H54 (cell line): ENCODE data around the gene PARPBP.
A peak's percentile ranks its signal among the peaks of the same experiment; 100 is the strongest.
"Not testable (repeated sequence)": the region's sequence is repeated elsewhere in the genome, so short reads cannot be mapped to it uniquely, and the experiment has no call there.

Experiments used
- DNase-seq: peaks from one replicate; pipeline ENCODE4 v3.0.0; 2011; ENCODE audit warnings: low spot score, mixed read lengths; ENCODE audit not compliant: insufficient read length
- FAIRE-seq: peaks from 3 replicates; lab custom pipeline; 2011; peaks lifted over from hg19 to GRCh38; lab: Jason Lieb, UNC
- POLR2A ChIP-seq: IDR thresholded peaks from 2 replicates; pipeline ENCODE4 v1.6.1; 2011; ENCODE audit warnings: low read depth, mild to moderate bottlenecking, low read length

Gene PARPBP

GRCh38 chr12:102120886-102121285 lies 903 bp downstream of the PARPBP start:
- FAIRE-seq, result no peak
- no peak for TF ChIP-seq POLR2A
- DNase-seq, result peak; percentile 12

- not testable (repeated sequence) for FAIRE-seq
Observed at GRCh38 chr12:102121328-102121727, 1.3 kb downstream of the PARPBP start.

DNA sequence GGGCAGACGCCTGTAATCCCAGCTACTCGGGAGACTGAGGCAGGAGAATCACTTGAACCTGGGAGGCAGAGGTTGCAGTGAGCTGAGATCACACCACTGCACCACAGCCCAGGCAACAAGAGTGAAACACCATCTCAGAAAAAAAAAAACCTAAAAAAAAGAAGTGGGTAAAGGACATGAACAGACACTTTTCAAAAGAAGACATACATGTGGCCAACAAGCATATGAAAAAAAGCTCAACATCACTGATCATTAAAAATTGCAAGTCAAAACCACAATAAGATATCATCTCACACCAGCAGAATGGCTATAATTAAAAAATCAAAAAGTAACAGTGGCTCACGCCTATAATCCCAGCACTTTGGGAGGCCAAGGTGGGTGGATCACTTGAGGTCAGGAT lies 10.7 kb downstream of the PARPBP start:
- not testable (repeated sequence) for FAIRE-seq, DNase-seq

More at GRCh38 chr12:102121328-102121727, 1.3 kb downstream of the PARPBP start:
- not testable (repeated sequence) for DNase-seq

- not testable (repeated sequence) for FAIRE-seq, DNase-seq
Observed at GRCh38 chr12:102131442-102131841, 11.5 kb downstream of the PARPBP start.

GRCh38 chr12:102137619-102138018 lies 17.6 kb downstream of the PARPBP start:
- FAIRE-seq, DNase-seq: not testable (repeated sequence)

DNA sequence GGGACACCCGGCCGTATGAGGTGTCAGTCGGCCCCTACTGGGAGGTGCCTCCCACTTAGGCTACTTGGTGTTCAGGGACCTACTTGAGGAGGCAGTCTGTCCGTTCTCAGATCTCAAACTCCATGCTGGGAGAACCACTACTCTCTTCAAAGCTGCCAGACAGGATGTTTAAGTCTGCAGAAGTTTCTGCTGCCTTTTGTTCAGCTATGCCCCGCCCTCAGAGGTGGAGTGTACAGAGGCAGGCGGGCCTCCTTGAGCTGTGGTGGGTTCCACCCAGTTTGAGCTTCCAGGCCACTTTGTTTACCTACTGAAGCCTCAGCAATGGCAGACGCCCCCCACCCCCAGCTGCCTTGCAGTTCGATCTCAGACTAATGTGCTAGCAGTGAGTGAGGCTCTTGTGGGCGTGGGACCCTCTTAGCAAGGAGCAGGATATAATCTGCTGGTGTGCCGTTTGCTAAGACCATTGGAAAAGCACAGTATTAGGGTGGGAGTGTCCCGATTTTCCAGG lies 22.9 kb downstream of the PARPBP start:
- FAIRE-seq, DNase-seq: not testable (repeated sequence)

- FAIRE-seq (no peak), DNase-seq (no peak)
- TF ChIP-seq POLR2A, result no peak
Observed at GRCh38 chr12:102144221-102144620, 24.2 kb downstream of the PARPBP start.

GRCh38 chr12:102147062-102147587 lies 27.1 kb downstream of the PARPBP start:
- not testable (repeated sequence) for FAIRE-seq

GRCh38 chr12:102155206-102155605 lies 35.2 kb downstream of the PARPBP start:
- DNase-seq, FAIRE-seq: not testable (repeated sequence)

More at GRCh38 chr12:102147062-102147587, 27.1 kb downstream of the PARPBP start:
- not testable (repeated sequence) for DNase-seq

- DNase-seq (no peak), FAIRE-seq (no peak)
- no peak for TF ChIP-seq POLR2A
Observed at GRCh38 chr12:102163383-102163782, 43.4 kb downstream of the PARPBP start.

DNA sequence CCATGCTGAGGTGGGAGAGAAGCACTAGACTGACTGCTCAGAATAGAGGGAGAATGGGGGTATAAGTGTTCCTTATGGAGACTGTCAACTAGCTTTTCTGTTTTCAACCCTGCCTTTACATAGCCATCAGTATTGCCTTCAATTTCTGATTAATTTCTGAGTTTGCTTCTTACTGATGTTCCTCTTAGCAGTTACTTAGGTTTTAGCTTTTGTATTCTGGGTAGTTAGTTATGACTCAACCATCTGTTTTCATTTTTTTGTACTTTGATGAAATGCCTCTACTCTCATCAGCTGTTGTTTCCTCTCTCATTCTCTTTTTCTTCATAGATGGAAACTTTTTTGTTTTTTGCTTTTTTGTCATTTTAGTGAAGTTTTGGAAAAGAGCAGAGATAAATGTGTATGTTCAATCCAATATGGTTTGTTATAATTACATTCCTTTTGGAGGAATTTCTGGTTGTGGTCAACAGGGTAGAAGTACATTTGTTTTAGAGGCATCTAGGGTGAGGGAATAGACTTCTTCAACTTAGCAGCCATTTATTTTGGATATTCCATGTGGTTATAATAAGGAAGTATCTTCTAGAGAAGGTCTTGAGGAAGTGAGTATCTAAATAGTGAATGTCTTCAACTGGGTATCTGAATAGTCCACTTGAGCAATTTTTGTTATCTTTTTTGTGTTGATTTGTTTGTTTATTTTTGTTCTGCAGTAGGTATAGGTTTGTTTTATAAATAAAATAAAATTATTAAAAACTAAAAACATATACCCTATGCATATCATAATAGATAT lies 48.0 kb downstream of the PARPBP start:
- DNase-seq (no peak), FAIRE-seq (no peak)
- no peak for TF ChIP-seq POLR2A

DNA sequence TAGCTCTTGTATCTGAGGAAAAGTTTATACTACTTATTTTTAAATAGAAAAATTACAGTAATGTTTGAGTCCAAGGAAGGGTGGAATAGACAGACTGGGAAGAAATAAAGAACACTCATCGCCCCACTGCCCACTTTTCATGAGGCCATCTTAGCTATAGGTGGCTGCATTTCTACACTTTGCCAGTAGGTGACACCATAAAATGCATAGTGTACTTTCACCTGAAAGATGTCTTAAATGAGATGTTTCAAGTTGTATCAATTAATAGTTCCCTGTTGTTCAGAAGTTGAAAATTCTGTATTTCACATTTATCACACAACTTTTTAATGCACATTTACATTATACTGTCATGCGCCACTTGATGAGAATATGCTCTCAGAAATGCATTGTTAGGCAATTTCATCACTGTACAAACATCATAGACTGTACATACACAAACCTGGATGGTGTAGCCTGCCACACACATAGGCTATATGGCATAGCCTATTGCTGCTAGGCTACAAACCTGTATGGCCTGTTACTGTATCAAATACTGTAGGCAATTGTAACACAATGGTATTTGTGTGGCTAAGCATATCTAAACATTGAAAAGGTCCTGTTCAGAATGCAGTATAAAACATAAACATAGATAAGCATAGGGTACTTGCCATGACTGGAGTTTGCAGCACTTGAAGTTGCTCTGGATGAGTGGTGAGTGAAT lies 50.1 kb downstream of the PARPBP start:
- peak; percentile 60 for FAIRE-seq
- no peak for DNase-seq
- TF ChIP-seq POLR2A, result no peak

- FAIRE-seq (no peak), DNase-seq (no peak)
- TF ChIP-seq POLR2A, result no peak
Observed at GRCh38 chr12:102171951-102172350, 52.0 kb downstream of the PARPBP start.

DNA sequence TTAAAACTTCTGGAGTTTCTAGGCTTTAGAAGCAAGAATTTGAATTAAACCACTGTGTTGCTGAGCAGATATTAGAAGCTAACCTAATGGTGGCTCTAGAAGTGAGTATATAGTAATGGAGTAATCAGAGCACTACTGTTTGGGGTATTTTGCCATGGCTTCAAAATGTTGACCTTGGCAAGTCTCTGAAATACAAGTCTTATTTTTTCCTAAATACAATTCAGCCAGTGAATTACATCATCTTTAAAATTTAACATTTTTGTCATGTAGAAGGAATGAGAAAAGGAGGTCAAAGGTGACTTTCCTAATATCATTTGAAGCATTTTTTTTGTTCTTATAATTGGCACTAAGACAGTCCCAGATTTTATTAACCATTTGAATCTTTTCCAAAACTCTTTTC lies 52.5 kb downstream of the PARPBP start:
- TF ChIP-seq POLR2A, result no peak
- DNase-seq (no peak), FAIRE-seq (no peak)
